Prostate gland (tissue), 2 donors: Measurements from ENCODE around the gene NPC1. TPM values are rescaled to one million over a fixed set of nuclear protein-coding genes. Genes with fewer than 3 reads are reported as not detected.

ENCODE experiments used
- DNase-seq: peaks from one replicate; pipeline ENCODE4 v3.0.0-alpha.2; 2019; ENCODE audit warnings: low spot score
- H3K27ac ChIP-seq, 2 donors: fragments of 200-600 bp; sonication (generic); 2 replicates each; pipeline ENCODE4 v1.5.1; 2017 to 2019
- H3K27me3 ChIP-seq: fragments of 200-600 bp; sonication (generic); replicated peaks from 2 replicates; pipeline ENCODE4 v1.5.1; 2019; ENCODE audit not compliant: insufficient read depth
- H3K36me3 ChIP-seq, 2 donors: fragments of 200-600 bp; sonication (generic); 1 replicate in 1 of 2; 2 replicates in 1 of 2; pipeline versions ENCODE4 v1.5.1 to v1.8.1; 2017 to 2019
- H3K4me1 ChIP-seq: fragments of 200-600 bp; sonication (generic); replicated peaks from 2 replicates; pipeline ENCODE4 v1.5.1; 2019
- H3K4me3 ChIP-seq, 2 donors: fragments of 200-600 bp; sonication (generic); 2 replicates each; pipeline ENCODE4 v1.5.1; 2017 to 2019
- H3K9me3 ChIP-seq: fragments of 200-600 bp; sonication (generic); 2 replicates; pipeline ENCODE4 v1.5.1; 2017
- CTCF ChIP-seq, 4 experiments: fragments of 200-600 bp in 2 of 4; fragments of 450-650 bp in 2 of 4; sonication (generic) in 2 of 4; IDR thresholded peaks; 1 replicate in 3 of 4; 2 replicates in 1 of 4; pipeline ENCODE4 v1.5.1; 2016 to 2019; ENCODE audit warnings: antibody characterized with exemption in 4 of 4, mild to moderate bottlenecking in 2 of 4, moderate library complexity in 2 of 4
- POLR2A ChIP-seq: fragments of 450-650 bp; IDR thresholded peaks from one replicate; pipeline ENCODE4 v1.6.1; 2016; ENCODE audit warnings: antibody characterized with exemption, mild to moderate bottlenecking
- POLR2AphosphoS5 ChIP-seq: sonication (generic); formaldehyde crosslinking; IDR thresholded peaks from one replicate; pipeline ENCODE4 v1.6.1; 2017; ENCODE audit warnings: antibody characterized with exemption
- WGBS: methylation state at CpG from one replicate; pipeline ENCODE4 v1.1.5; 2018; 5-methylcytosine and 5-hydroxymethylcytosine counted together
- intact Hi-C: fragments of 100-400 bp; cut with DNase I; formaldehyde crosslinking; loops from one replicate; pipeline ENCODE4 v1.14.2; 2022
- total RNA-seq, 2 donors: library from RNA; depleted of rRNA; stranded (reverse); fragments of >200 nt; gene quantifications; one replicate each; pipeline ENCODE4 v1.1.0, GENCODE V29; 2016

Gene NPC1
- total RNA-seq, 2 donors from 2014 or later, result 32.0 to 63.5 TPM

- intact Hi-C loops, result no loop called here
- Histone ChIP-seq H3K9me3 (no peaks in the 10 kb centered on the region), H3K27me3 (no peaks in the 10 kb centered on the region), H3K4me3 (no peak overlapping the region), H3K36me3 (peaks cover 0 to 6% of the 10 kb centered on the region in 2 donors), H3K4me1 (no peaks in the 10 kb centered on the region), H3K27ac (no peak overlapping the region)
- WGBS, result 92% methylated on average over 3 of the region's 3 CpGs
- DNase-seq, result no peak
- no peak for TF ChIP-seq POLR2AphosphoS5
- no peak for TF ChIP-seq CTCF (IDR thresholded peaks at IDR 0.05)
- no peak for TF ChIP-seq POLR2A
These were observed 34.3 kb downstream of the NPC1 start for GRCh38 chr18:23551978-23552377.

DNA sequence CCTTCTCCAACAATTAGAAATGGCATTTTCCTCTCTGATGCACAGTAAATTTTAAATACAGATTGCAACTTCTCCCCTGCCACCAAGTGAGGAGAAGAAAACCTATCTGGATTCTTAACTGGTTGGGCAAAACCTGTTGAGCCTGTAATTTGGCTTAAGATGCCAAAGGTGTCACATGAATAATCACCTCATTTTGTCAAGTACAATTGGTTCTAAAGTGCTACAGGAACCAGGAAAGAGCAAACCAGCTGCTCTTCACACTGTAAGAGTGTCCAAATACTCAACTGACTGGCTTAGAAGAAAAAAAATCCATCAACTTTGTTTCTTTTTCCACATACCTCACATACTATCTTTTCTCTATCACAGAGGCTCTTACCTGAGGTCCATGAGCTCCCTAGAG, 35.4 kb downstream of the NPC1 start:
- H3K9me3 ChIP-seq, result no peaks in the 10 kb centered on the region
- no peak for TF ChIP-seq POLR2A
- peak; percentile 72 for TF ChIP-seq POLR2AphosphoS5
- no peaks in the 10 kb centered on the region for H3K4me1 ChIP-seq
- no peak for DNase-seq
- intact Hi-C loops, result no loop called here
- no peaks in the 10 kb centered on the region for H3K27me3 ChIP-seq
- peaks cover 0 to 6% of the 10 kb centered on the region in 2 donors for H3K36me3 ChIP-seq
- no peak overlapping the region for H3K4me3 ChIP-seq
- H3K27ac ChIP-seq, result peak overlapping the region in 1 of 2 donors; percentile 21

DNA sequence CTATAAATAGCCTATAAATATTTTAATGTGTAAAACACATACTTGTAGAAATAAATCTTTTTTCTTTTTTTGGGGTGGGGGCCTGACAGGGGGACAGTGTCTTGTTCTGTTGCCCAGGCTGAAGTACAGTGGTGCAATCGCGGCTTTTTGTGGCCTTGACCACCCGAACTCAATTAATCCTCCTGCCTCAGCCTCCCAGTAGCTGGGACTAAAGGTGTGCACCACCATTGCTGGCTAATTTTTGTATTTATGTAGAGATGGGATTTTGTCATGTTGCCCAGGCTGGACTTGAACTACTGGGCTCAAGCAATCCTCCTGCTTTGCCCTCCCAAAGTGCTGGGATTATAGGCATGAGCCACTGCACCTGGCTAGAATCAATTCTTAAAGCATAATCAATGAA, 37.6 kb downstream of the NPC1 start:
- Histone ChIP-seq H3K9me3 (no peaks in the 10 kb centered on the region), H3K27me3 (no peaks in the 10 kb centered on the region), H3K4me3 (no peak overlapping the region), H3K27ac (no peak overlapping the region), H3K4me1 (no peaks in the 10 kb centered on the region), H3K36me3 (peaks cover 0 to 6% of the 10 kb centered on the region in 2 donors)
- WGBS, result 97% methylated on average over 3 of the region's 3 CpGs
- TF ChIP-seq POLR2AphosphoS5, result no peak
- no peak for TF ChIP-seq POLR2A
- TF ChIP-seq CTCF (IDR thresholded peaks at IDR 0.05), result no peak
- DNase-seq, result no peak
- intact Hi-C loops, result no loop called here

GRCh38 chr18:23548275-23548674, 38.0 kb downstream of the NPC1 start:
- Histone ChIP-seq H3K36me3 (peaks cover 0 to 6% of the 10 kb centered on the region in 2 donors), H3K27ac (no peak overlapping the region), H3K4me1 (no peaks in the 10 kb centered on the region), H3K4me3 (no peak overlapping the region), H3K9me3 (no peaks in the 10 kb centered on the region), H3K27me3 (no peaks in the 10 kb centered on the region)
- 87% methylated on average over 2 of the region's 2 CpGs for WGBS
- no peak for DNase-seq
- TF ChIP-seq CTCF (IDR thresholded peaks at IDR 0.05), result no peak
- TF ChIP-seq POLR2A, result no peak
- TF ChIP-seq POLR2AphosphoS5, result no peak
- intact Hi-C loops, result no loop called here

DNA sequence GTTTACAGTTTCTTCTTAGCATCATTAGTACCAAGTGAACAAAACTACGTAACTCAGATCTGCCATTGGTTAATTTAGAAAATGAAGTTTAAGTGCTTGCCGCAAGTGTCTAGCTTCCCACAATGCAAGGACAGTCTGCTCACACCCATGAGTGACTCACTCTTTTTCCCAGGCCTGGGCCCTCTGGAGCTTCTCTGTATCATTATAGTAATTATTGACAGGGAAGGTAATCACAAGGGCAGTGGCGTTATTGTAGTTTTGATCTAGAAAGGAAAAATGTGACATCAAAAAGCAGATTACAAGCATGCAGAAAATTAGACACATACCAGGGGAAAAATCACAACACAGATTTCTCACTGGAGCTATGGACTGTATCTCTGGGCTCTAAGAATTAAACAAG, 38.5 kb downstream of the NPC1 start:
- H3K9me3 ChIP-seq, result no peaks in the 10 kb centered on the region
- WGBS, result 68% methylated on average over 3 of the region's 3 CpGs
- no peaks in the 10 kb centered on the region for H3K4me1 ChIP-seq
- no peaks in the 10 kb centered on the region for H3K27me3 ChIP-seq
- H3K27ac ChIP-seq, result no peak overlapping the region
- no peak overlapping the region for H3K4me3 ChIP-seq
- intact Hi-C loops, result no loop called here
- no peak for TF ChIP-seq POLR2A
- no peak for TF ChIP-seq CTCF (IDR thresholded peaks at IDR 0.05)
- TF ChIP-seq POLR2AphosphoS5, result no peak
- no peak for DNase-seq
- peaks cover 0 to 6% of the 10 kb centered on the region in 2 donors for H3K36me3 ChIP-seq
